ENCODE measurements around the gene CRISPLD2.
A peak's percentile ranks its signal among the peaks of the same experiment; 100 is the strongest.
"Not testable (repeated sequence)": the region's sequence is repeated elsewhere in the genome, so short reads cannot be mapped to it uniquely, and the experiment has no call there.

The CRISPLD2 gene

DNA sequence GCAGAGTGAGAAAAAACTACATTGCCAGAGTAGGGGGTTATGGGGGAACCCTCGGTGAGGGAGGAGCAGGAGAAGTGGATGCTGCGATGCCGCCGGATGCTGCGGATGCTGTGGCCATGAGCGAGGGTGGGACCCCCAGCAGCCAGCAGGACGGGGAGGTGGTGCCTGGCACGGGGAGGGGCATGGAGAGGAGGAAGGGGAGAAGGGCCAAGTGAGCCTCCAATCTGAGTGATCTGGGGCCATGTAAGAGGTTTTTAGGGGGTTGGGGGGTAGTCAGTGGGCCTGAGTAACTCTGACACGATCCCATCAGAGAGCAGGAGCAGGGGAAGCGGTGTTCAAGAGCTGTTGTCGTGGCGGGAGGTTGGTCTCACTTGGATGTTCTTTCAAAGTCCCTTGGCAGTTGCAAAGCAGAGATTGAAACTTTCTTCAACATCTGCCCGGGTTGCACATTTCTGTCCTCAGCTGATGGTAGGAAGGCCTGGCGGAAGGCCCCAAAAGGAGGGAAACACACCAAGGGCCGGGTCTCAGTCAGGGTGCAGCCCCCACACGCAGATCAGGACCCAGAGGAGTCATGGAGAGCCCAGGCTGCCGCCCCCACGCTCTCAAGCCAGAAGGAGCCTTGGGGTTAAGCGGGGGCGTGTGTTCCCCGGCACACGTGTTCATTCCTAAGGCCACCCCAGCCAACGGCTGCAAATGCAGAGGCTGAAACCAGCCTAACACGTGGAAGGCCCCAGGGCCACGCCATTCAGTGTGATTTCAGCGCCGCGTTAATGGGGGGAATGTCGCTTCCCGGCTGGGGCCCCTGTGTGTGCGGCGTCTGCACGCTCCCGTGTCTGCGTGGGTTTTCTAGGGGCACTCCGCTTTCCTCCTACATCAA is 109.9 kb downstream of the CRISPLD2 start:
- DNase-seq (ENCODE audit: low read depth, low spot score): no peak

DNA sequence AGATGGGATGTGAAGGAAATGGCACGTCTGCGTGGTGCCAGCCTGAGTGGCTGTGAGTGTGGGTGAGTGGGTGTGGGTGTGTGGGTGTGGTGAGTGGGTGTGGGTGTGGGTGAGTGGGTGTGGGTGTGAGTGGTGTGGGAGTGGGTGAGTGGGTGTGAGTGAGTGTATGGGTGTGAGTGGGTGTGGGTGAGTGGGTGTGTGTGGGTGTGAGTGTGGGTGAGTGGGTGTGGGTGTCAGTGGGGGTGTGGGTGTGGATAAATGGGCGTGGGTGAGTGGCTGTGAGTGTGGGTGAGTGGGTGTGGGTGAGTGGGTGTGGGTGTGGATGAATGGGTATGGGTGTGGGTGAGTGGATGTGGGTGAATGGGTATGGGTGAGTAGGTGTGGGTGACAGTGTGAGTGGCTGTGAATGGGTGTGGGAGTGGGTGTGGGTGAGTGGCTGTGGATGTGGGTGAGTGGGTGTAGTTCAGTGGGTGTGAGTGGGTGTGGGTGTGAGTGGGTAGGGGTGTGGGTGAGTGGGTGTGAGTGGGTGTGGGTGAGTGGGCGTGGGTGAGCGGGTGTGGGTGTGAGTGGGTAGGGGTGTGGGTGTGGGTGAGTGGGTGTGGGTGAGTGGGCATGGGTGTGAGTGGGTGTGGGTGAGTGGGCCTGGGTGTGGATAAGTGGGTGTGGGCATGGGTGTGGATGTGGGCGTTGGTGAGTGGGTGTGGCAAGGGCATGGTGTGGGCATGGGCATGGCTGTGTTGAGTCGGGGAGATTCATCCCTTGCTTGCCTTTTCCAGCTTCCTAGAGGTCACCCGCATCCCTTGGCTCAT is 110.7 kb downstream of the CRISPLD2 start:
- DNase-seq (ENCODE audit: low read depth, low spot score): no peak

DNA sequence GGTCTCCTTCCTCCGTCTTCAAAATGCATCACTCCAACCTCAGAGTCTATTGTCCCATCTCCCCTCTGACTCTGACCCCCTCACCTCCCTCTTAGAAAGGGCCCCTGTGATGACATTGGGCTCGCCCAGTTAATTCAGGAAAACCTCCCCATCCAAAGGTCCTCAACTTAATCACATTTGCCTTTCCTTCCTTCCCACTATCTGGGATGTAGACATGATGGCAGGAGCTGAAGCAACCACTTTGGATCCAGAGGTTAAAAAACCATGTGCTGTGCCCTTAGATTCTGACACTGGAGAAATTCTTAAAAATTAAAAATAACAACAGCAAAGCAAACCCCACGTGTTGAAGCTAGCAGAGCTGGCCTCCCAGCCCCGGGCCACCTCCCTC is 111.3 kb downstream of the CRISPLD2 start:
- no peak for DNase-seq (ENCODE audit: low read depth, low spot score)

DNA sequence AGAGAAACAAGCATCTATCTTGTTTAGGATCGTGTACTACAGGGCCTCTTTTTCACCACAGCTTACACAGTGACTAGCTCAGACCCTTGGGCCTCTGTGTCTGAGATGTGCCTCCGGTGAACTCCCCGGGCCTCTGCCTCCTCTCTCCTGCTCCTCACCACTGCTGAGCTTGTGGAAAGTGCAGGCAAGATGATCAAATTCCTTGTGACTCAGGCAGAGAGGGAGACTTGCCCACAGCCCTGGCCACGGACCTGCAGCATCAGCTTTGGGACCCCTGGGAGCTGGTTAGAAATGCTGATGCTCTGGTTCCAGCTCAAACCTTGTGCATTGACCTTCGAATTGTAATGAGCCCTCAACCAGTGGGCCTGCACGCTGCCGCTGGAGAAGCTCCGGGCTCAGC is 111.7 kb downstream of the CRISPLD2 start:
- no peak for DNase-seq (ENCODE audit: low read depth, low spot score)

DNA sequence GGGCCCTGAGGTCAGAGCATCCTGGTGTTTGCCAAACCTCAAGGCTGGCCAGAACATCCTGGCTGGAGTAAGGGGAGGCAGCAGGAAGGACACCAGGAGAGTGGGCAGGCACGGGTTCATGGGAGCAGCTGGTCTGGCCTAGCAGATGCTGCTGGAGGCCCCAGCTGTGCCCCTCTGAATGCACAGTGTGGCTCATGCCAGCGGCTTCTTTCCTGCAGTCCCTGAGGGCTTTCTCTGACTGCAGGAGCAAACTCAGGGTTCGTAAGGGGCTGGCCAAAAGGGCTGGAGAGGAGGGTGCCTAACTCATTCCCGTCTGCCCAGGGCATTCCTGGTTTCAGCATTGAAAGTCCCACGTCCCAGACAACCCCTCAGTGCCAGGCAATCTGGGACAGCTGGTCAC is 112.9 kb downstream of the CRISPLD2 start:
- no peak for DNase-seq (ENCODE audit: low read depth, low spot score)

DNA sequence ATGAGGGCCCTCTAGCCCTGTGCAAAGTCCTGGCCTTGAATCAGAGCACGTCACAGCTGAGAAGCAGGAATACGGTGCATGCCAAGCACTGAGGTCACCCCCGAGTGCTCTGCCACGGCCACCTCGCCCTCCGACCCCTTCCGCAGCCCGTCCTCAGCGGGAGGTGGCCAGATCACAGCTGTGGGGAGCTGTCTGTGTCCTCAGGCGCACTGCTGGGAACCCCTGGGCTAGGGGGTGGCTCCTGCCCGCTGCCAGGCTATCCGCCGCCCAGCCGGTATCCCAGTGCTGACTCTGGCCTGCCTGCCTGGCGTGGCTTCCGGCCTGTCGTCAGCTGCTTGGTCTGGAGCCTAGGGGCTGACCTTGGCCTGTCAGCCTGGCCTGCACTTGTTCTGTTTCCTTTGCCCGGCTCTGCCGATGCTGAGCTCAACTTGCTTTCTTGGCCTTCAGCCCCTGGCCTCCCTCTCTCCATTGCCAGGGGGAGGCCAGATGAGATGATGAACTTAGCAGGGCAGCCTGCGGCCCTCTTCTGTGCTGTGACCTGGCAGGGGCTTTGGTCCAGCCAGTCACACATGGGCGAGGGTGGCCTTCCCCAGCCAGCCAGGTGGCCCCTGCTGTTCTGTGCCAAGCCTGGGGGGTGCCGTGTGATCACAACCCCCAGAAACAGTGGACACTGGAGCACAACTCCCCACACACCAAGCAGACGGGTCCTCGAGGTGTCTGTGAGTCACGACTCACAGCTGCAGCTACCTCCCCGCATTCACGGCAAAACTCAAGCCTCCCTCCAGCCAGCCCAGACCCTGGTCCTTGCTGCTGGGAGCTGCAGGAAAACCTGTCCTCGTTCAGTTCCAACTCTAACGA is 114.2 kb downstream of the CRISPLD2 start:
- DNase-seq (ENCODE audit: low read depth, low spot score): no peak

DNA sequence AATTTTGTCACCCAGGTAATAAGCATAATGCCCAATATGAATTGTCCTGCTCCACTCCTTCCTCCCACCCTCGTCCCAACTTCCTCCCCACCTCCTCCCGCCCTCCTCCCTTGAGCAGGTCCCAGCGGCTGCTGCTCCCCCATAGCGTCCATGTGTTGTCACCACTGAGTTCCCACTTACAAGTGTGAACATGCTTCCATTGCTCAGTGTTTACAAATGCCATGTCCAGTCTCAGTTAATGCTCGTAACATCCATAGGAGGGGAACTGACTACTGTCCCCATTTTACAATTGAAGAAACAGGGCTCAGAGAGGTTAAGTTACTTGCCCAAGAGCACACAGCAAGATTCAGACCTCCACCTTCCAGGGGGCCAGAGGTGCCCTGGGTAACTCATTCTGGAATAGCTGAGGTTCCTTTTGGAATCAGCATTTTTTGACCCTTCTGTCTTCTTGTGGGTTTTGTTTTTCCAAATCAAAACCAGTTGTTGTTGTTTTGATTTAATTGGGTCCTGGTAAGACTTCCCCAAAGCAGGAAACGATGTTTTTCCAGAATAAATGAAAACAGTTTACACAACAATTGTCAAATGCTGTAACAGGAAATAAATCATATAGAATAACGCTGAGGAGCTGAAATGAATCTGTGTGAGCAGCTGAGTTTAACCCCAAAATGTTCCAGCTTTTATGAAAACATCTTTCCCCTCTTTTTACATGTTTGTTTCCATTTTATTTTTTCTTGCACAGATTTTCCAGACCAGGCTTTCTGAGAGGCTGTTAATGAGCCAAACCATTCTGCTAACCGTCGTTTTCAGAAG is 117.6 kb downstream of the CRISPLD2 start:
- no peak for DNase-seq (ENCODE audit: low read depth, low spot score)

DNA sequence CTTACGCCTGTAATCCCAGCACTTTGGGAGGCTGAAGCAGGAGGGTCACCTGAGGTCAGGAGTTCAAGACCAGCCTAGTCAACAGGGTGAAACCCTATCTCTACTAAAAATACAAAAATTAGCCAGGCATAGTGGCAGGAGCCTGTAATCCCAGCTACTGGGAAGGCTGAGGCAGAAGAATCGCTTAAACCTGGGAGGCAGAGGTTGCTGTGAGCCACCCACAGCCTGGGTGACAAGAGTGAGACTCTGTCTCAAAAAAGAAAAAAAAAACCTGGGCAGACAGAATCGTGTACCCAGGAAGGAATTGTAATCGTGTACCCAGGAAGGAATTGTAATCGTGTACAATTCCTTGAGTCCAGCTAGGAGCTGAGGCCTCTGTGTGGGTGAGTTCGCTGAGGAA is 118.8 kb downstream of the CRISPLD2 start:
- not testable (repeated sequence) for DNase-seq (ENCODE audit: low read depth, low spot score)

DNA sequence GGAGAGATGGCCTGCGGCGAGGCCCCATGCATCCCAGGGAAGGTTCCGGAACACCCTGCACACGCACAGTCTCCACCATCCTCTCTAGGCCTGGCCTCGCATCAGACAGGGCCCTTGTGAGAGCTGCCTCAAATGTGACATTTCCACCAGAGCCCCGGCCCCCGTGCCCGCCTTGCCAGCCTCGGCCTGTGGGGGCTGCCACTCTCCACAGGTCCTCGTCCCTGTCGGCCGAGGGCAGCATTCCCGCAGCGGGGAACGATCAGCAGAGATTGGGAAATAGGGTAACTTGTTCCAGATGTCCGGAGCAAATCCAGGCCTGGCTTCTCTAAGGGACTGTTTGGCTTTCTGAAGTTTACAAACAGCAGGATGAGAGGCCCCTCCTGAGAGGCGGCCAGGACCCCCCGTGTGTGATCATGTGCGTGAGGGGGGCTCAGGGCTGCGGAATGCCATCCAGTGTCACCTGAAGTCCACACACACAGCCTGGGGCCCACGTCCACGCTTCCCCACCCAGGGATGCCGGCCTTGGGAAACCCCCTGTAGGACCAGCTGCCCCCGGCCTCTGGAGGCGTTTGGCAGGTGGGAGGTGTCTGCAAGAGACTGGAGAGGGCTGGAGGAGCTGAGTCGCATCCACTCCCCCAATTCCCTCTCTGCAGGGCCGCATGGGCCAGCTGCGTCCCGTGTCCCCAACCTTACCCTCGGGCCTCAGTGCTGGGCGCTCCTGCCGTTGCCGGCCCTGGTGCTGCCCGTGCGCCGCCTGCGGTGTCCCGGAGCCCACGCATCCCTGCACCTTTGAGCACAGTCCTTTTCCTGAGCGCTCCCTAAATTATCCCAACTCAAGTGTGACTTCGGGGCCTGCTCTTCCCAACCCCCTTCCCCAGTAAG is 121.1 kb downstream of the CRISPLD2 start:
- DNase-seq (ENCODE audit: low read depth, low spot score): peak; percentile 47

DNA sequence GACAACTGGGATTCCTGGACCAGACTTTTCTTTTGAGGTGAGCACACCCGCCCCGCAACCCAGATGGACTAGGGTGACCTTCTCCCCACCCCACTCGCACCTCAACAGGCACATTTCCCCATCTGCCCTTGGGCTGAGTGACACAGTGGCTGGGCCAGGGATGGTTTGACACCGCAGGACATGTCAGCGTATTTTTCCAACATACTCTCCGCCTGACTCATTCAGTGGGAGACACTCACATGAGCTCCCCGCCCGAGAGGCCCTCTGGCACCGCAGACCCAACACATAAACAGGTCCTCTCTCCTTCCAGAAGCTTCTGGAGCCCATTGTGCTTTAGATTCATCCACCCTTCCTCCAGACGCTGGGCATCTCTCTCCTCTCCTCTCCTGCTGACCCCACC is 122.1 kb downstream of the CRISPLD2 start:
- DNase-seq (ENCODE audit: low read depth, low spot score): no peak

DNA sequence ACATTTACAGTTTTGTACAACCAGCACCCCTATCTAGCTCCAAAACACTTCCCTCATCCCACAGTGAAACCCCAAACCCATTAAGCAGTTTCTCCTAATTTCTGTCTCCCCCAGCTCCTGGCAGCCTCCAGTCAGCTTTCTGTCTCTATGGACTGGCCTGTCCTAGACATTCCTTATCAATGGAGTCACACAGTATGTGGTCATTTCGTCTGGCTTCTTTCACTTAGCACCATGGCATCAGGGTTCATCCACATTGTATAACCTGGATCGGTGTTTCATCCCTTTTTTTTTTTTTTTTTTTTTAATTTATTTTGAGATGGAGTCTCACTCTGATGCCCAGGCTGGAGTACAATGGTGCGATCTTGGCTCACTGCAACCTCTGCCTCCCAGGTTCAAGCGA is 123.0 kb downstream of the CRISPLD2 start:
- no peak for DNase-seq (ENCODE audit: low read depth, low spot score)

DNA sequence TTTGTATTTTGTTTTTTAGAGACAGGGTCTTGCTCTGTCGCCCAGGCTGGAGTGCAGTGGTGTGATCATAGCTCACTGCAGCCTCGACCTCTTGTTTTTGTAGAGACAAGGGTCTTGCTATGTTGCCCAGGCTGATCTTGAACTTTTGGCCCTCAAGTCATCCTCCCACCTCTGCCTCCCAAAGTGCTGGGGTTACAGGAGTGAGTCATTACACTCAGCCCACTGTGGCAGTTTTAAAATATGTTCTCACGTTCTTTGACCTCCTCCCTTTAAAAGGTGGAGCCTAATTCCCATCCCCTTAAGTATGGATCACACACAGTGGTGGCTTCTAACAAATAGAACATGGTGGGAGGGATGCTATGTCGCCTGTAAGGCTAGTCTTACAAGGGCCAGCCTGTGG is 123.8 kb downstream of the CRISPLD2 start:
- DNase-seq (ENCODE audit: low read depth, low spot score): no peak

DNA sequence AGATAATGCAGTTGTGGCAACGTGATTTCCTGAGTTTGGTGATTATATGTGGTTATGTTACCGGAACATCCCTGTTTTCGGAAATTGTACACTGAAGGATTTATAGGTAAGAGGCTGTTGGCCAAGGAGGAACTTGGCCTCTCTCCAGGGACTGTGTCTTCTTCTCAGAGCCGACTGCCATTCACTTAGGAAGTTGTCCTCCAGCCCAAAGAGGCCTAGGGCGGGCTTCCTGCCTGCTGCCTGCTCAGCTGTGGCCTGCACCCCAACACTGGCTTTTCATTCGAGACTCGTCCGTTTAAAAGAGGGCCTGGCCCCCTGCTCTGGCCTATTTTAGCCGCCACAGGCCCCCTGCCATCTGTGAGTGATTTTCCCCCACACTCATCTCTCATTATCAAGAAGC is 127.2 kb downstream of the CRISPLD2 start:
- DNase-seq (ENCODE audit: low read depth, low spot score): no peak

DNA sequence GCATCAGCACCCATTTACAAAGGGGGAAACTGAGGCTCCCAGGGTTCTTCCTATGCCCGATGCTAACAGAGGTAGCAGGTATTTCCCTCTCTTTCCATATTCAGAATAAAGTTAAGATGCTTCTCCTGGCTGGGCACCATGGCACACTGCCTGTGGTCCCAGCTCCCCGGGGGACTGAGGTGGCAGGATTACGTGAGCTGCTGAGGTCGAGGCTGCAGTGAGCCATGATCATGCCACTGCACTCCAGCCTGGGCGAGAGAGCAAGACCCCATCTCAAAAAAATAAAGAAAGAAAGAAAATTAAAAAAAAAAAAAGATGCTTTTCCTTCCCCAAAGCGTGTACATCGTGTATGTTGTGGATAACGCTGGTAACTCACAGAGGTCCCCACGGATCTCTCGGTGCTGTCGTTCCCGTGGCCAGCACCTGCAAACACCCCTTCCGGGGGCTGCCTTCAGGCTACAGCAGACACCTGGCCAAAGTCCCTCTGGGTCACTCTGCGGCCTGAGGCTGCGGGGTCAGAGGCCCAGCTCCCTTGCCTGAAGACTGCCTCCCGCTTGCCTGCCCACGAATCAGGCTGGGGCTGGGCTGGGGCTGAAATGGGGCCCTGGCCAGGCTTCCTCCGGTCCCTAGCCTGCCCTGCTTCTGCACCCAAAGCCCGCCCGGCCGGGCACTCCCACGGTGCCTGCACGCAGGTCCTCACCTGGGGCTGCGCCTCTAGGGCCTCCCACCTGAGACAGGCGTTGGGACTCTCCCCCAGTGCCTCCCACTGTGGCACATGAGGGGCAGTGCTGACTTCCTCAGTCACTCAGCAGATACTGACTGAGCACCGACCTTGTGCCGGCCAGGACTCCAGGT is 128.4 kb downstream of the CRISPLD2 start:
- DNase-seq (ENCODE audit: low read depth, low spot score): no peak

DNA sequence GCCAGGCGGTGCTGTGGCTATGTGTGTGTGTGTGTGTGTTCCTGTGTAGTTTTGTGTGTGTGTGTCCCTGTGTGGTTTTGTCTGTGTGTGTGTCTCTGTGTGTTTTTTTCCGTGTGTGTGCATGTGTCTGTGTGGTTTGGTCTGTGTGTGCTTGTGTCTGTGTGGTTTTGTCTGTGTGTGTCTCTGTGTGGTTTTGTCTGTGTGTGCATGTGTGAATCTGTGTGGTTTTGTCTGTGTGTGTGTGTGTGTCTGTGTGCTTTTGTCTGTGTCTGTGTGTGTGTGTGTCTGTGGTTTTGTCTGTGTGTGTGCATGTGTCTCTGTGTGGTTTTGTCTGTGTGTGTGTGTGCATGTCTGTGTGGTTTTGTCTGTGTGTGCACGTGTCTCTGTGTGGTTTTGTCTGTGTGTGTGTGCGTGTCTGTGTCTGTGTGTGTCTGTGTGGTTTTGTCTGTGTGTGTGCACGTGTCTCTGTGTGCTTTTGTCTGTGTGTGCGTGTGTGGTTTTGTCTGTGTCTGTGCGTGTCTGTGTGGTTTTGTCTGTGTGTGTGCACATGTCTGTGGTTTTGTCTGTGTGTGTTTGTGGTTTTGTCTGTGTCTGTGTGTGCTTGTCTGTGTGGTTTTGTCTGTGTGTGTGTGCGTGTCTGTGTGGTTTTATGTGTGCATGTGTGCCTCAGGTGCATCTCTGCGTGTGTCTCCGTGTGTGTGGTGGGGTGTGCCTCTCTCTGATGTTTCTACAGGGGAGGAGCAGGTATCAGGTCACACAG is 129.2 kb downstream of the CRISPLD2 start:
- no peak for DNase-seq (ENCODE audit: low read depth, low spot score)

DNA sequence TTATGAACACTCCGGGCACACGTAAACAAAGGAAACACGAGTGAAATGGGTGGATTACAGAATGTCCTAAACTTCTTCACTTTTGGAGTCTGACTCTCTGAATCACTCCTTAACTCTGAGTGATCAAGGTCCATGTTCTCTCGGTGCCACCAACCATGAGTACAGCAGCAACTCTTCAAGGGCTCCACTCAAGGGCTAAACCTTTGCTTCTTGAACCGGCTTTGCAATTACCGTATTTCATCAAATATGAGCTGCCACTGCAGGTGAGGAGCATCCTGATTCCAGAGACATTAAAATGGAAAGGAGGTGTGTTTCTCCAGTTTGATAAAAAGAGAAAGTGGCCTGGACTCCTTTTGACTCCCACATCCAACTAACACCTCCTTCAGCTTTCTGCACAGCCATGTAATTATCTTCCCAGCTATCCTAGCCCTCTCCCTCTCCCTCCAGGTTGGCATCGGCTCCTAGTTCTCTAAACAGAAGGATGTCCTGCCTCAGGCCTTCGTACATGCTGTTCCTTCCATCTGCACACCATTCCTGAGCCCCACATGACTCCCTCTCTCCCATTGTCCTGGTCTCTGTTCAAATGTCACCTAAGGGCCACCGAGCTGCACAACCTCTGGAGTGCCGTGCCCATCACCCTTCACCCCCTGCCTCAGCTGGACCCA is 130.1 kb downstream of the CRISPLD2 start:
- no peak for DNase-seq (ENCODE audit: low read depth, low spot score)

DNA sequence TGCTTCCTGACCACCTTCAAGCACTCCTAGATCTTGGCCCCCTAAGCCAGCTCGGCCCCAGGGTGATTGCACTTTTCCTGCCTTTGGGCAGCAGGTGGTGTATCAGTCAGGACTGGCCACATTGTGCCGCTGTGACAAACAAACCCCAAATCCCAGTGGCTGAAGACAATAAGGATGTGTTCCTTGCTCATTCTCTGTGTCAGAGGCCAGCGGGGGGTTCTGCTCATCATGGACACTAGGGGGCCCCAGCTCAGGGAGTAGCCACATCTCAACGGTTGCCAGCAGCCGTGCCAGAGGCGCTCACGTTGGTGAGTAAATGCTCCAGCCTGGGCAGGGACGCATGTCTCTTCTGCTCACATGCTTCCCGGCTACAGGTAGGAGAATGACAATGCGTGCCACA is 131.1 kb downstream of the CRISPLD2 start:
- no peak for DNase-seq (ENCODE audit: low read depth, low spot score)
